ENCODE results near the gene TRIP13. TPM values are rescaled to one million over a fixed set of nuclear protein-coding genes. Genes with fewer than 3 reads are reported as not detected.

The TRIP13 gene
- total RNA-seq, 1 donor from 2014 or later = 11.9 TPM

DNA sequence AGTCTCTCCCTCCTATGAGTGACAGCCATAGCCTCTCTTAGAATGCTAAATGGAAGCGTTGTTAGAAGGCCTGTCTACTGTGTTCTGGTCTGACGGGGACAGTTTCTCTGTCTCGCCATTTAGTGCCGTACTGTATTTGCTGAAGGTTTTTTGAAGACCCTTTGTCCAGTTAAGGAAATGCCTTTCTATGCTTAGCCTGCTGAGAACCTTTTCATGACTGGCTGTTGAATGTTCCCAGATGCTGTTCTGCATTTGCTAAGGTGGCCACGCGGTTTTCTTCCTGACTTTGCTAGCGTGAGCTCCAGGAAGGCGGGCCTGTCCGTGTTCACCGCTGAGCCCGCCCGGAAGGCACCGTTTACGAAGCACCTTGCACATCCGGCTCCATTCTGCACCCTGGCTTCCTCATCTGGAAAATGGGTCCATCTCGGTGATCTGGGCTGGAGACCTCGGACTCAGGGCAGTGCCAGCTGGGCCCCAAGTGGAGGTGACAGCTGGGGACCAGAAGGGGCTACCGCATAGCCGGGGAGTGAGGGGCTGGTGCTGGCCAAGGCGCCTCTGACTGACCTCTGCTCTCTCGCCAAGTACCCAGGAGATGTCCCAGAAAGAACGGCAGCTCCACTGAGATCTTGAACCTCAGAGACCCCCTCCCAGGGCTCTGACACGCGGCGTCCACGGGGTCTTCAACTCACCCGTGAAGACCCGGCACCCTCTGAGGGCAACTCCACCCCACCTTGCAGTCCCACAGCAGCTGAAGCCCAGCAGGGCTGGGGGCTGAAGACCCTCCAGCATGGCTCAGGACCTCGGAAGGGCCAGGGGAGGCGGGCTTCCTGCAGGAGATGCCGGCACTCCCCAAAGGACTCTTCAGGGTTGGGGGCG is 63.4 kb downstream of the TRIP13 start:
- Mint-ChIP-seq H3K27me3 (peaks cover 17% of the 10 kb centered on the region), H3K36me3 (ENCODE audit: insufficient read depth) (no peaks in the 10 kb centered on the region), H3K4me1 (ENCODE audit: low read depth) (peaks cover 6% of the 10 kb centered on the region), H3K9me3 (ENCODE audit: low read depth) (no peaks in the 10 kb centered on the region), H3K27ac (no peak overlapping the region), H3K4me3 (ENCODE audit: low read depth) (no peak overlapping the region)
- TF ChIP-seq, protein P1, sequence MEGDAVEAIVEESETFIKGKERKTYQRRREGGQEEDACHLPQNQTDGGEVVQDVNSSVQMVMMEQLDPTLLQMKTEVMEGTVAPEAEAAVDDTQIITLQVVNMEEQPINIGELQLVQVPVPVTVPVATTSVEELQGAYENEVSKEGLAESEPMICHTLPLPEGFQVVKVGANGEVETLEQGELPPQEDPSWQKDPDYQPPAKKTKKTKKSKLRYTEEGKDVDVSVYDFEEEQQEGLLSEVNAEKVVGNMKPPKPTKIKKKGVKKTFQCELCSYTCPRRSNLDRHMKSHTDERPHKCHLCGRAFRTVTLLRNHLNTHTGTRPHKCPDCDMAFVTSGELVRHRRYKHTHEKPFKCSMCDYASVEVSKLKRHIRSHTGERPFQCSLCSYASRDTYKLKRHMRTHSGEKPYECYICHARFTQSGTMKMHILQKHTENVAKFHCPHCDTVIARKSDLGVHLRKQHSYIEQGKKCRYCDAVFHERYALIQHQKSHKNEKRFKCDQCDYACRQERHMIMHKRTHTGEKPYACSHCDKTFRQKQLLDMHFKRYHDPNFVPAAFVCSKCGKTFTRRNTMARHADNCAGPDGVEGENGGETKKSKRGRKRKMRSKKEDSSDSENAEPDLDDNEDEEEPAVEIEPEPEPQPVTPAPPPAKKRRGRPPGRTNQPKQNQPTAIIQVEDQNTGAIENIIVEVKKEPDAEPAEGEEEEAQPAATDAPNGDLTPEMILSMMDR (IDR thresholded peaks at IDR 0.05; ENCODE audit: unreplicated experiment) = no peak
- peak; percentile 7 for DNase-seq (ENCODE audit: low spot score, unreplicated experiment)

DNA sequence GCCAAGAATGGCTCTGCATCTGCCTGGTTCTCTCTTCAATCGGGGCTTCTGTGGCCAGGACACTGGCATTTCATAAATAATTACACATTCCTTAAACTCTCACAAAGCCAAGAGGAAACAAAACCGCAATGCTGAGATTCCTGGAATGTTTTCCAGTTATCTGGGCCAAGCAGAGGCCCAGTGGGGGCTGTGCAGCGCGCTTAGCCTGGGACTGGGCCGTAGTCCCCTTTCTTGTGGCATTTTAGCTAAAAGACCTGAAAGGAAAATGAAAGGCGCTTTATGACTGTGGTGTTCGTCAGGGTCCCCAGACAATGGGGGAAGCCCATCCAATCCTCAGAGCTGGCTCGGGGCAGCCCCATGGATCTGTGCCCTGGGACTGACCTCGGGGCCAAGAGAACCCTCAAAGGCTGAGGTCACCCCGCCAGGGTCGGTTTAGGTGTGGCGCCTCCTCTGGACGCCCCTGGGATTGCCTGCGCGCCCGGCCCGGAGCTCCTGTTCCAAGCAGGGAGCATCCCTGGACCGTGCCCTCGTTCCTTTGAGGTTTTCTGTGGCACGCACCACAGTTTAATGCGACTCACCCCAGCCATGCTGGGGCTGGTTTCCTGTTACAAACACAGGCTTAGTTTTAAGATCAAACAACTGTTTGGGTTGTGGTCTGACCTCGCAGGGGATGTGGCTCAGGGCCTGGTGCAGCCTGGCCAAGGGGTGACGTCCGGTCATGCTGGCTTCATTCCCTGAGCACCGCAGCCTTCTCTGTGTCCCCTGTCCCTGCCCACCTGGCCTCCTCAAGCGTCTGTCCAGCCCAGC is 64.5 kb downstream of the TRIP13 start:
- Mint-ChIP-seq H3K4me1 (ENCODE audit: low read depth) (peaks cover 6% of the 10 kb centered on the region), H3K36me3 (ENCODE audit: insufficient read depth) (no peaks in the 10 kb centered on the region), H3K27ac (no peak overlapping the region), H3K4me3 (ENCODE audit: low read depth) (no peak overlapping the region), H3K27me3 (peaks cover 17% of the 10 kb centered on the region), H3K9me3 (ENCODE audit: low read depth) (no peaks in the 10 kb centered on the region)
- TF ChIP-seq, protein P1 (IDR thresholded peaks at IDR 0.05; ENCODE audit: unreplicated experiment) = peak; percentile 35
- DNase-seq (ENCODE audit: low spot score, unreplicated experiment) = peak; percentile 7

GRCh38 chr5:957748-958485 is 65.2 kb downstream of the TRIP13 start:
- Mint-ChIP-seq H3K27me3 (peaks cover 17% of the 10 kb centered on the region), H3K4me3 (ENCODE audit: low read depth) (no peak overlapping the region), H3K9me3 (ENCODE audit: low read depth) (no peaks in the 10 kb centered on the region), H3K36me3 (ENCODE audit: insufficient read depth) (no peaks in the 10 kb centered on the region), H3K27ac (no peak overlapping the region), H3K4me1 (ENCODE audit: low read depth) (peaks cover 6% of the 10 kb centered on the region)
- peak; percentile 7 for DNase-seq (ENCODE audit: low spot score, unreplicated experiment)
- TF ChIP-seq, protein P1 (IDR thresholded peaks at IDR 0.05; ENCODE audit: unreplicated experiment) = no peak

DNA sequence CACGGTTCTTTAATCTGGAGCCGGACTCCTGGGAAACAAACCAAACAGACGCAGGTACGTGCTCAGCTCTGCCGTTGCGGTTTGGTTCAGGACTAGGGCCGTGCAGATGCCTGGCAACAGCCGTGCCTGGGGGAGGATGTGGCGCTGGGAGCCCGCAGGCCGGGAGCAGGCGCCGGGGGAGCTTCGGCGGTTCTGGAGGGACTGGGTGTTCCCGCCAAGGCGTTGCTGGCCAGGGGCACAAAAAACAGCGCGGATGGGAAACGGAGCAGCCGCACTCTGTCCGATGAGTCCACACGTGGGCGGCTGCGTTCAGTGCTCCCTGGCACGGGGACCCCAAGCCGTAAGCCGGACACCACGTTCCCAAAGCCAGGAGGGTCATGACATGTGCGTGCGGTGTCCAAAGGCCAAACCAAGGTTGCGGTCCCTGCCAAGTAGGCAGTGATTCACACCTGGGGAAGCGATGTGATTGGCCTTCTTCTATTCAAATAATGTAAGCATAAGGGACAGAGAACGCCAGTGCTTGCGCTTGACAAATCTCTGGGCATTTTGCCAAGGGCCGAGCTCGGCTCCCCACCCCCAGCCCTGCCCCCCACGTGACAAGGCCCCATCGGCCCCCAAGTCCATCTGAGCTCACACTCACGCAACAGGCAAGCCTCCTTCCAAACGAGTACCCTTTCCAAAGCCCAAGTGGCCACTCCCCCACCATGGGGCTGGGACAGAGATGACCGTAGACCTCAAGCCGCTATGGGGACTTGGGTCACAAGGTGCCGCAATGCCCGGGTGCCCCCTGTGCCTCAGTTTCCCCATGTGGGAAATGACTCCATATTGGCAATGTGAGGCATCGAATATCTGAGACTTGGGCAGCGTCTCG is 66.3 kb downstream of the TRIP13 start:
- Mint-ChIP-seq H3K9me3 (ENCODE audit: low read depth) (no peaks in the 10 kb centered on the region), H3K27me3 (peaks cover 14% of the 10 kb centered on the region), H3K27ac (no peak overlapping the region), H3K36me3 (ENCODE audit: insufficient read depth) (no peaks in the 10 kb centered on the region), H3K4me3 (ENCODE audit: low read depth) (no peak overlapping the region), H3K4me1 (ENCODE audit: low read depth) (peaks cover 4% of the 10 kb centered on the region)
- TF ChIP-seq, protein P1 (IDR thresholded peaks at IDR 0.05; ENCODE audit: unreplicated experiment) = no peak
- DNase-seq (ENCODE audit: low spot score, unreplicated experiment) = peak; percentile 7

Measured in progenitor cell of endocrine pancreas (in vitro differentiated cells).